ENCODE results near the gene CPNE2. TPM values are rescaled to one million over a fixed set of nuclear protein-coding genes. Genes with fewer than 3 reads are reported as not detected.

Gene CPNE2
- total RNA-seq, 4 donors from 2014 or later: 27.4 to 56.5 (median 40.7) TPM

DNA sequence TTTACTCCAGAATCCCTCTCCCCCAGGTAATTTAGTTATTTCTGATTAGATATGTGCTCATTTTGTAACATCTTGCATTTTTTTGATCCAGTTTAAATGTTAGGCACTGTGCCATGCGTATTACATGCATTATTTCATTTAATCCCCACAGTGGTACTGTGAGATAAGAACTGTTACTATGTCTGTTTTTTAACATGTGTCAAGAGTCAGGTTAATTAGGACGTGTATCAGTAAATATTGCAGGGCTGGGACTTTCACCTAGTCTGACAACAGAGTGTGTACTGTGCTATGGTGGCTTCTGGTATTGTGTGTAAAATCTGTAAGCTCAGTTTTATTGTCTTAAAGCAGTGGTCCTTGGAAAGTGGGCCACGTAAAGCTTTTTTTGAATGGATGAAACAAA is 104.4 kb downstream of the CPNE2 start:
- TF ChIP-seq CTCF (IDR thresholded peaks at IDR 0.05; ENCODE audit: low read depth): no peak

Other genes with a start within 250 kb of the CPNE2 start
- not detected for gene SLC12A3, start 227.4 kb upstream of the CPNE2 start, total RNA-seq
- gene HERPUD1, start 160.4 kb upstream of the CPNE2 start, total RNA-seq: 100 to 1,000 TPM; 134 to 230 (median 170) TPM
- gene CETP, start 130.6 kb upstream of the CPNE2 start, total RNA-seq: 10 to 100 TPM in 1 of 4 donors, 1 to 10 TPM in 1, not detected in 2; 2.4 to 14.9 TPM
- gene NLRC5, start 103.0 kb upstream of the CPNE2 start, total RNA-seq: 100 to 1,000 TPM in 1 of 4 donors, 10 to 100 TPM in 3; 18.0 to 139 (median 30.6) TPM
- 10 to 100 TPM; 51.8 to 64.5 (median 53.9) TPM for gene PSME3IP1, start 93.5 kb downstream of the CPNE2 start, total RNA-seq
- 10 to 100 TPM; 28.8 to 38.1 (median 32.1) TPM for gene RSPRY1, start 93.7 kb downstream of the CPNE2 start, total RNA-seq
- gene ARL2BP, start 152.7 kb downstream of the CPNE2 start, total RNA-seq: 10 to 100 TPM; 48.8 to 94.1 (median 59.6) TPM
- gene PLLP, start 192.1 kb downstream of the CPNE2 start, total RNA-seq: 1 to 10 TPM in 3 of 4 donors, under 1 TPM in 1; 0.51 to 3.0 (median 2.2) TPM

All from subcutaneous adipose tissue (tissue), 4 donors.